Measurements from ENCODE around the gene MAPK6.

MAPK6 gene

GRCh38 chr15:52113235-52113634, 94.2 kb downstream of the MAPK6 start:
- H3K4me1 Mint-ChIP-seq, result peaks cover 31% of the 10 kb centered on the region
- no peaks in the 10 kb centered on the region for H3K36me3 Mint-ChIP-seq
- peaks cover 8% of the 10 kb centered on the region for H3K27me3 Mint-ChIP-seq
- peak overlapping the region; percentile 26 for H3K4me3 Mint-ChIP-seq
- H3K9me3 Mint-ChIP-seq, result no peaks in the 10 kb centered on the region
- no peak overlapping the region for H3K27ac Mint-ChIP-seq
- ATAC-seq, result no peak

- no peaks in the 10 kb centered on the region for H3K9me3 Mint-ChIP-seq
- ATAC-seq, result no peak
Measured at GRCh38 chr15:52113708-52114107, 94.7 kb downstream of the MAPK6 start.

GRCh38 chr15:52114261-52115055, 95.4 kb downstream of the MAPK6 start:
- H3K9me3 Mint-ChIP-seq, result no peaks in the 10 kb centered on the region
- peaks cover 21% of the 10 kb centered on the region for H3K4me1 Mint-ChIP-seq
- no peaks in the 10 kb centered on the region for H3K36me3 Mint-ChIP-seq
- H3K27me3 Mint-ChIP-seq, result peaks cover 8% of the 10 kb centered on the region
- H3K4me3 Mint-ChIP-seq, result no peak overlapping the region
- no peak overlapping the region for H3K27ac Mint-ChIP-seq
- no peak for ATAC-seq

More at GRCh38 chr15:52113708-52114107, 94.7 kb downstream of the MAPK6 start:
- H3K4me1 Mint-ChIP-seq, result peaks cover 29% of the 10 kb centered on the region
- no peaks in the 10 kb centered on the region for H3K36me3 Mint-ChIP-seq
- peaks cover 8% of the 10 kb centered on the region for H3K27me3 Mint-ChIP-seq
- no peak overlapping the region for H3K4me3 Mint-ChIP-seq
- H3K27ac Mint-ChIP-seq, result no peak overlapping the region

GRCh38 chr15:52115598-52116427, 96.8 kb downstream of the MAPK6 start:
- Mint-ChIP-seq H3K27ac (no peak overlapping the region), H3K36me3 (peaks cover under 1% of the 10 kb centered on the region), H3K9me3 (no peaks in the 10 kb centered on the region), H3K4me3 (no peak overlapping the region), H3K27me3 (peaks cover 7% of the 10 kb centered on the region), H3K4me1 (peaks cover 8% of the 10 kb centered on the region)
- no peak for ATAC-seq

Data from stimulated activated memory B cell treated with anti-CD40 and anti-IgM and Interleukin-4, amounts not matched to agents 10 μg/mL and 1 μg/mL and 100 μg/mL, for 72 hours (primary cell).